T-helper 9 cell (primary cell): ENCODE measurements around the gene COX14.

Experiments
- DNase-seq: peaks from one replicate; pipeline ENCODE4 v3.0.0-alpha.2; 2020

COX14 gene

GRCh38 chr12:50162230-50162629 is 50.2 kb downstream of the COX14 start:
- no peak for DNase-seq

GRCh38 chr12:50164963-50165362 is 52.9 kb downstream of the COX14 start:
- DNase-seq, result no peak

- DNase-seq, result no peak
These were observed 54.7 kb downstream of the COX14 start for GRCh38 chr12:50166799-50167048.

GRCh38 chr12:50167049-50167828 is 55.2 kb downstream of the COX14 start, which contains the start of gene CERS5:
Gene CERS5 (minus strand): TSS chr12:50167369. CDS start chr12:50167297, 72 bp downstream.
- peak; percentile 91 for DNase-seq
